ENCODE data around the gene CHD6.

CHD6 gene

DNA sequence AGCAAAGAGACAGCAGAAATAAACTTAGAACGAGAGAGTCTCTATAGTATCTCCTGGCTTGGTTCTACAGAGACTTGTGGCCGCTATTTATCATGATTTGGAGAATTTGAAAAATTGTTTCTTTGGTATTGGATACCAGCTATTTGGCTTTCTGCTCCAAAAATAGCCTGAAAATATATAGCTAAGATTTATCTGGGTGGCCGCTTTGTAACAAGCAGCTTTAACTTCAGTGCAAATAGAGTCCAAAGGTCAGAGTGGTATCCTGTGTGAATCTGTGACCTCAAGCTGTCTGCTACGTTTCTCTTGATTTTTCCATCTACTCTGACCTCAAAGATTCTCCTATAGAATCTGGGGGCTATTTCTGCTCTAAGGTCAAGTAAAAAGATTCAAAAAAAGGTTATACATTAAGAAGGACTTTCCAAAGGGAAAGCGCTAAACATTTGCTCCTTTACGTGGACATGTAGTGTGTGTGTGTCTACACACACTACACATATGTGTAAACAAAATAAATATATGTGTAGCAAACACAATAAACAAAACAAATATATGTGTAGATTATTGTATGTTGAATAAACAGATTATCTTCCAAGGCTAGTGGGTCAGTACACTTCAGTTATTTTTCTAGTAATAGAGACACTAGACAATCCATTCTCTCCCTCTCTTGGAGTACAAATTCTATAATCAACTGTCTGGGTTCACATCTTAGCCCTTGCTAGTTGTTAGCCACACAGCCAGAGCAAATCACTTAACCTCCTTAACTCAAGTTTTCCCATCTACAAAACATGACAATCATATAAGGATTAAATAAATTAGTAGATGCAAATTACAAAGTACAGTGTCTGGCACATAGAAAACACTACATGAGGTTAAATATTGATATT lies 40.8 kb downstream of the CHD6 start:
- DNase-seq = no peak

DNA sequence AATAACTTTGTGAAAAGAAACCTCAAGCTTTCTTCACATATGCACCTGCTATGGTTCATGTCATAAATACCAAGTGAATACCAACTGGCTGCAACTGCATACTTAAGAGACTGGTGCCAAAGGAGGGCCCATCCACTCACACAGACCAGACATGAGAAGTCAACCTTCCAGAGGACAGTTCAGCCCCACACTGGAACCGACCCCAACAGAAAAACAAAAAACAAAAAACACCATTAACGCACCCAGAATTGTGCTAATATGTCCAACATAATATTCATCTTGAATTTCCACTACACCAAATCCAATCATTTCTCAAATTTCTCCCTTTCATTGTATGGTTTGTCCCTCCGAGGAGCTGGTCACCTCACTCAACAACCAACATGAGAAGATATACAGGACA lies 42.8 kb downstream of the CHD6 start:
- no peak for DNase-seq

DNA sequence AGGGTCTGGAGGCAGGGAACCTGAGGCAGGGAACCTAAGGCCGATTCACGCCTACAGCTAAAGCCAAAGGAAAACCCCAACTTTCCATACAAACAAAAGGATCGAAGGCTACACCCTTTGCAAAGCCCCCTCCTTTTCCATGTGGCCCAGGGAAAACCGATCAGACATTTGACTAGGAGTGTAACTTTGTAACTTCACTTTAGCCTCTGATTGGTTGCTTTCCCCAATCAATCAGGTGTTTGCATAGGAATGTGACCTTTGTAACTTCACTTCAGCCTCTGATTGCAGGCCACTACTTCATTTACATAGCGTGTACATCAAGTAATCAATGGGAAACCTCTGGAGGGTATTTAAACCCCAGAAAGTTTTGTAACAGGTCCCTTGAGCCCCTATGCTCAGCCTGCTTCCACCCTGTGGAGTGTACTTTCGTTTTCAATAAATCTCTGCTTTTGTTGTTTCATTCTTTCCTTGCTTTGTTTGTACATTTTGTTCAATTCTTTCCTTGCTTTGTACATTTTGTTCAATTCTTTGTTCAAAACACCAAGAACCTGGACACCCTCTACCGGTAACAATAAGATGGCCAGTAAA lies 43.3 kb downstream of the CHD6 start:
- no peak for DNase-seq

DNA sequence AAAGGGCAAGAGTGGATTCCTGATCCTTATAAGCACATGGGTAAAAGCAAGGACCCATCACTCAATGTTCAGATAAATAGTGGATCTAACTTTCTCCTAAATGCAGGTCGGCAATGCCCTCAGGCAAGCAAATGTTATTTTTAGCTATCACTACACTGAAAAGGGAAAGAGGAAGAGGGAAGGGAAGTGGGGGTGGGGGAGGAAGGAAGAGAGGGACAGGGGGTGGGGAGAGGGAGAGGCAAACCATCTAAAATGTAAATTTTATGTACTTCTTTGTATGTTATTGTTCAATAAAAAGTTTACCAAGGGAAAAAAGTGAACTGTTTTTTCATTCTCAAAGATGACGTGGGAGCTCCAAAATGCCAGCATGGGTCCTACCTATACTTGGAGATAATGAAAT lies 44.2 kb downstream of the CHD6 start:
- DNase-seq = no peak

DNA sequence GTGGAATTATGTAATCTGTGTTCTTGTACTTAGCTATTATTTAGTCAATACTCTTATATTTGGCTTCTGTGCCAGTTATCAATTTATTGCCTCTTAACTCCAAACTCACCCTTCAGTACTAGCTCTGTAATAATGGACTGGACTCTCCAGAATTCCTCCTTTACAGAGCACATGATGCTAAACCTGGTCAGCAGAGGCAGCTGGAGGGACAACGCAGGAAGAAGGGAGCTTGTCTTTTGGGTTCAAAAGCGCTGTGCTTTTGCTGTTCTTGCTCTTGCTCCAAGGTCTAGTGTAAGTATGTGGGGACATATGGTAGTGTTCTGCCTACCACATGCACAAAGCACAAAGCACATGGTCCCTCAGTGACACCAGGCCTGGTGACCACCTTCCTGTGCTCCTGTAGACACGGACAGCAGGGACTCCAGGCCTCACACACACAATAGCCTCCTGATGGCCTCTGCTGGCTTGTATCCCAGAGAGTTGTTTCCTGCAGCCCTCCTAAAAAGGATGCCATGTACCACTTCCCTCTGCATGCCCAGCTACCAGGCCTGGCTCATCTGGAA lies 46.1 kb downstream of the CHD6 start:
- no peak for DNase-seq

DNA sequence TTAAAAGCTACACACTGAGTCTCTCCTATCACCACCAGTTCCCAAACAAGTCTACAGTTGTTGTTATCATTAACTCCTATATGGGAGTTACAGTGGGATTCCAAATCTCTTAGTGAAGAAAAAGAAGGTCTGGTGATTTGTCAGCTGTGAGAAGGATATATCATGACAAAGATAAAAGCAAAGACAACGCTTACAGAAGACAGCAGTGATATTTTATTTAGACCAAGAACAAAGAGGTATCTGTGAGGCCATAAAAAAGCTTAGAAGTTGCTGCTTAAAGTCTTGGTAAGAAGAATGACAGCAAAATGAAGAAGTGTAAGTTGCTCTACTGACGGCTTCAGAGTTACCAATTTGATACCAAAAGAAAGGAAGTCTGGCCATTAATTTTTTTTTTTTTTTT lies 47.2 kb downstream of the CHD6 start:
- DNase-seq = no peak

DNA sequence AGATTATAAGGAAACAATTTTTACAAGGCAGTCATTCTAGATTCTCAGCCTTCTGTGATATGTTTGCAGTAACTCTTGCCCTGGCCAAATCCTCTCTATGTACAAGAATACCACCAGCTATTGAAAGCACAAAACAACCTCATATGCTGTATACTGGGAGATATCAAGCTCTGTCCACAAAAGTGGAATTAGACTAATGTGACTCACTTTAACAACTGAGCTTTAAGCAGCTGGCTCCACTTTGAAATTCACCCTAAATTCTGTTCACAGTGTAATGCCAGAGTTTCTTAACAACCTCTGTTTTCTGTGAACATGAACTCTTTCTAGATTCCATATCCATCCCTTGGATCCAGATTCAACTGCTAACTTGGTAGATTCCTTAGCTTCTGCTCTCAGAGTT lies 47.6 kb downstream of the CHD6 start:
- no peak for DNase-seq

DNA sequence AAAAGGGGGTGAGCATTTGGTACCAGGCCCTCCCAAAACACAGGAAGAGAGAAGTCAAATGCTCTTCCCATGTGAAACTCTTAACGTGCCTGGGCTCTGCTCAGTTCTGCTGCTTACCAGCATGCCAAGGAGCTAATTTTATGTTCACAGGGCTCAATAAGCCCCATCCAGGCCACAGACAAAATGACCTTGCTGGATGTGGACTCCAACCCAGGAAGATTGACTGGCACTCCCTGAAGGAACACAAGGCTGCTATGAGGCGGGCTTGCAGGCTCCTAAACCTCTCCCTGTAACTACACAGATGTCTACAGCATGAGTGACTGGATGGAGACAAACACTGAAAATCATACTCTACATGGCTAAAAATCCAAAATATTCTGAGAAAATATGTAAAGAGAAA lies 50.6 kb downstream of the CHD6 start:
- DNase-seq = no peak

DNA sequence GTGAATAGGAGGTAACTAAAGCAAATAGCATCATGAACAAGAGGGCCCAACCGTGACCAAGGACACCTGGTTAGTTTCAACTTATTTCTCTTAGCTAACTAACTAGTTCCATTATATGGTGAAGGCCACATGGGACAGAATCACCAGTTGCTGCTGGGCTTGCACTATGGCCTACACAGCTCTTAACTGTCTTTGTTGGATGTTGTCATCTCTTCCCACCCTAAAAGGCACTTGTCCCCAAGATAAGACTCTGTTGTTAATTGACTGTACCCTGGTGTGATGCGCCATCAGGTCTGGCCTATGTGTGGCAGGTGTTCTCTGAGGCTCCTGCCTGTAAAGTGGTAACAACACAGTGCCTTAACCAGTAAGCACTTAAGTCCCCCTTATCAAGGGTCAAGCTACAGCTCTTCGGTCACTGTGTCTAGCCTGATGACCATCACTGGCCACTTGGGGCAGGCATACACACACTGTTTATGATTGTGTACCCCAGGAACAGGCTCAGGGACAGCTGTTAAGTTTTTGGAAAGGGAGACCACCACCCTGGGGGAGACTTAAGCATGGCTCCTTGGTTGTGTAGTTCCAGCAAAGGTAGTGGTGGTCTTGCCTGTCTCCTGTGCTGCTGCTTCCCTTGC lies 51.2 kb downstream of the CHD6 start:
- DNase-seq = no peak

DNA sequence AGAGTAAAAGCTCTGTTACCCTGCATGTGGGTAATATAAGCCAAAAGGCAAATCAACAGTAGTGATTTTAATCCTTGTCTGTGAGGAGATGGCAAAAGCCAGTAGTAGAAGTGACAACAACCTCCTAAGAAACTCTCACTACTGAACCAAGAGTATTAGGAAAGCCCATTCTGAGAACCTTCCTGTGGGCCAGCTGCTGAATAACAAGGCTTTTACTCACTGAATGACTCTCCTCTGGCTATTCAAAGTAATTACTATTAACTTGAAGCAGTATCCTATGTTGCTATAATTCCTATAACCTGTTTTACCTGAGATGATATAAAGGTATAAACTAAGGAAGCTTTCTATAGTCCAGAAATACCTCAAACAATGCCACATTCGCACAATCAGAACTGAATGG lies 55.1 kb downstream of the CHD6 start:
- no peak for DNase-seq

DNA sequence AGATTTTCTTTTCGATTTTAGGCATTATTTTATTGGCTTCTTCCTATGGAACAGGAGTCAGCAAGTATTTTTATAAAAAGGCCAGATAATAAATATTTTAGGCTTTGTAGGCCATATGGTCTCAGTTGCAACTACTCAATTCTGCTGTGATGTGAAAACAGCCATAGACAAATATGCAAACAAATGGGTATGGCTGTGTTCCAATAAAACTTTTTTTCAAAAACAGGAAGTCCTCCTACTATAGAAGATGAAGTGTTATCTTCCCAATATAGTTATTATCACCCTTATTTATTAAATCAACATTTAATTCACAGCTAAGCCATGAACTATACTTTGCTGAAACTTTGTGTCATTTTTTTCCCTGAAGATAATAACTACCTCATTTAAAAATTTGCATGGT lies 57.2 kb downstream of the CHD6 start:
- DNase-seq = no peak

DNA sequence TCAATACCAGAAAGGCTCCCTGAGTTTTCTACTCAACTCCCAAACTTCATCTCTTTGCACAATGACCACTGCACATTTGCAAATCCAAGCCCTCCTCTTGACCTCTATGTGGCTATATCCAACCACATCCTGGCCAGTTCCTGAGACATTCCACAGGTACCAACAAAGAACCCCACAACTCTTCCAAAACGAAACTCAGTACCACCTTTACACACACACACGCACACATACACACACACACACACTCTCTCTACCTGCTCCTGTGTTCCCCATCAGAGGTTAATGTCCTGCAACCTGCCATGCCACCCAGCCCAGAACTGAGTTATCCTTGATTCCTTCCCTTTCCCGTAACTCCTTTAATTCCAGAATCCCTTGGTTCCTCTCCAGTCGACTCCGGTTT lies 58.5 kb downstream of the CHD6 start:
- no peak for DNase-seq

DNA sequence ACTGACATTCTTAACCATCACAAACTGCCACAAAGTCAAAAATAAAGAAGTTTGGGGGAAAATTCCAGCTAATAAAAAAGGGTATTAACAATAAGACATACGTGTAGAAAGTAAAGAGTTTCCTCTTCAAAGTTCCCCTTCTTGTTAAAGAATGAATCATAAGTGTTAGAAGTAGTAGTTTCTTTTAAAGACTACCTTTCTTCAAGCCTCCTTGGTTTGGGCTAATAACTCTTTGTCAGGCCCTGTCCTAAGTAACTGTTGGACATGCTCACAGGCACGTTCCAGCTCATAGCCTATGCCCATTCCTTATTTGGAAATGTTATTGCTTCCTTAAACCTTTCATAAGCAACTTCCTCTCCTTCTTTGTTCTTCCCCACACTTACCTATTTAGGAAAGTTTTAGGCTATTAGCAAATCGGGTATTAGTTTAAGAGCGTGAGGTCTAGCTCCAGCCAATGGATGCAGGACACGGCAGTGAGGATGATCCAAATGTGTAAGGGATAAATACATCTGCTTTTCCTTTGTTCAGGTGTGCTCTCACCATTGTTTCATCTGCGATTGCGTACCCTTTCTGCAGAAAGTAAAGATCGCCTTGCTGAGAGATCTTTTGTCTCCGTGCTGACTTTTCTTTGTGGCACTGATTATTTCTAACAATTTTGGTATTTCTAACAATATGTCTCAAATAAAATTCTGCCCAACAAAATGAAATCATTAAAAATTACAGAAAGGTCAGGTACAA lies 64.9 kb downstream of the CHD6 start:
- DNase-seq = no peak

DNA sequence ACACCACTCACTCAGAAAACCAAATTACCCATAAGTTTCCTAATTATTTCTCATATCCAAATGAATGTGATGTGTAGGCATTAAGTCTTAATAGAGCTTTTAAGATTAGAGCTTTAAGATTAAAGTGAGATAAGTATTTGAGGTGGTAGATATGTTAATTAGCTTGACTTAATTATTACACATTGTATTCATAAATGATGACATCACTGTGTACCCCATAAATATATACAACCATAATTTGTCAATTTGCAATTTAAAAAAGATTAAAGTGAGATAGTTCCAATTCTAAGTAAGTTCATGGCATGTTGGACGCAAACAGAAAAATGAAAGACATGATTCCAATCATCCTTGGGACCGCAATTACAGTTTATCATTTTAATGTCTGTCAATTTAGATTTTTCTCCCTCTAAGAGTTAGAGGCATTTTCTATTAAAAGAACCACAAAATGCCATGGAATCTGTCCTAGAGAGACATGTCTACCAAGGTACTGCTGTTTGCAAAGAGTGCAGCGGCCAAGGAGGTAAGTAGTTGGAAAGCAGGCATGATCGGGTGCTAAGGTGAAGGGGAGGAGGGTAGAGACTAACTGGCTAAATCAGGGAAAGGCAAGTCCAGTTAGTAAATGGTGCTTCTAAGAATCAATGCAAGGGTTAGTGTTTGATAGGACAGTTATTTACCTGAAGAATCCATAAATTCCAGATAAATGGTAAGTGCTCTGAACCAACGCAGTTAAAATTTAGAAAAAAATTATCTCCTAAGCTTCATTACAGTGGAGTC lies 65.7 kb downstream of the CHD6 start:
- DNase-seq = no peak

DNA sequence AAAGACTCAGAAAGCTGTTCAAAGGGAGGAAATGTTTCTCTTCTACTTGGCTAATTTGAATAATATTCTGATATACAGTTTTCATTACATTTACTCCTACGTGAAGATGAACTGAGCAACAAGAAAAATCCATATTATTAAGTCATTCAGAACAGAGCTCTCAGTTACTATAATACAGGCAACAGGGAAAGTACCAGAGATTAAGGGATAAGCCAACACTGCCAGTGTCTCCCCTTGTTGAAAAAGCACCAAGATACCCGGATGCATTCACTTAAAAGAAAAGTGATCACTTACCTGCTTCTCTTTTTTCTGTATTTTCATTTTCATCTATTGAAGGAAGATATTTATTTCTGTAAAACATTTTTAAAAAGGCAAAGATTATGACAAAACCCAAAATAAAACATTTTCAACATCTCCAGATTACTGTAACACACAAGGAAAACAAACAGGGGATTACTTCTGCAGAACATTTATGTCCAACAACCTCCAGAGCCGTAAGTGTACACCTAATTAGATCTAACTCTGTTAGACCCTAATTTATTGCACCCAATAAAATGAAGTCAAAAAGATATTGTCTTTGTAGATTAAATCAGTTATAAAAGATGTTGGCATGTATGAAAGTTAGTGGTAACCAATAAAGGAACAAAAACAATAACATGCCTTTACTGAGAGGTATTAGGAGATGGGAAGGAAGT lies 67.0 kb downstream of the CHD6 start:
- no peak for DNase-seq

DNA sequence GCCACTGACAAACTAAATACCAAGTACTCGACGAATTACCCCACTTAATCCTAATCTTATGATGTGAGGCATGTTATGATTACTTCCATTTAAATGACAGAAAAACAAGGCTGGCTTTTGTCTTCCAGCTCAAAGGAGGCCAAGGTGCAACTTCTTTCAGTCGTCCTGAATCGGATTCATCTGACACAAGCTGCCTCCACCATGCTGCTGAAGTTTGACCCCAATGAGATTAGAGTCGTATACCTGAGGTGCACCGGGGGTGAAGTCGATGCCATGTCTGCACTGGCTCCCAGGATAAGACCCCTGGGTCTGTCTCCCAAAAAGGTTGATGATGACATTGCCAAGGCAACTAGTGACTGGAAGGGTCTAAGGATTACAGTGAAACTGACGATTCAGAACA lies 71.0 kb downstream of the CHD6 start:
- DNase-seq = no peak

DNA sequence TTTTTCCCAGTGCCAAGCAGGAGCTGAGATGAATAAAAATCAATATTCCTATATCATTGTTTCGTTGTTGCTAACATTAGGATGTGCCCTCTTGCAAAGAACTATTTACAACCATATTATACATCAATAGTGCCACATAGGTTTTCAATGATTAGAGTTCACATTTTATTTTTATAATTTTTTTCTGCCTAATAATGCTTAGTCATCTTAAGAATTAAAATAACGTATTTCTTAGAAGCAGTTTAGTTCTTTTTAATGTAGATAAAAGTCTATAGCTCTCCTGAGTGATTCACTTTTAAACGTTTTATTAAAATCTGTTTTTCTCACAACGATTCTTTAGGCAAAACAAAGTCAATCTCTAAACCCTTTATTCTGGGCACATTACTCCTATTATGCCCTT lies 71.6 kb downstream of the CHD6 start:
- no peak for DNase-seq

DNA sequence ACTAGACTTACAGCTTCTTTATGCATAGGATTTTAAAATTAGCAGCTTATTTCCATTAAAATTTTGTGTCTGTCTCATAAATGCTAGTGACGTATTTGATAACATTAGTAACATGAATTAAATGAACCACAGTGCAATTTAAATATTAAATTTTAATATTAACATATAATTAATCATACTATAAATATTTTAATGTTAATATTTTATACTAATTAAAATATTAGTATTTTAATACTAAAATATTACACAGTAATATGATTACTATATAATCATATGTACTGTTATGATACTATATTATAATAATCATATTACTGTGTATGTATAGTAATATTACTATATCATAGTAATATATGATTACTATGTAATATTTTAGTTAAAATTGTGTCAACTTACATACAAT lies 73.7 kb downstream of the CHD6 start:
- no peak for DNase-seq

DNA sequence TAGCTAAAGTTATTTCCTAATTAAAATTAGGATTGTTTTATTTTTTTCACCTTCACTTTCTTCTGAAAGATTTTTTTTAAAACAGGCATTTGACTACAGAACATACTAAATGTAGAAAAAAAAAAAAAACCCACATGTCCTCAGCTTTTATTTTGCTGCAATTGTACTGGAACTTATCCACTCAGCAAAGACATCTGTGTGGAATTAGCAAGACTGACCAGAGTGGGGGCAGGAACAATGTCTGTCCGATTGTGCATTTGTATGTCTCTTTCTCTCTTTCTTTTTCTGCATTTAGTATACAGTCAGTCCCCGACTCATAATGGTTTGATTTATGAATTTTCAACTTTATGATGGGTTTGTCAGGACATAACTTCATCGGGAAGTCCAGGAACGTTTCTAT lies 77.3 kb downstream of the CHD6 start:
- no peak for DNase-seq

DNA sequence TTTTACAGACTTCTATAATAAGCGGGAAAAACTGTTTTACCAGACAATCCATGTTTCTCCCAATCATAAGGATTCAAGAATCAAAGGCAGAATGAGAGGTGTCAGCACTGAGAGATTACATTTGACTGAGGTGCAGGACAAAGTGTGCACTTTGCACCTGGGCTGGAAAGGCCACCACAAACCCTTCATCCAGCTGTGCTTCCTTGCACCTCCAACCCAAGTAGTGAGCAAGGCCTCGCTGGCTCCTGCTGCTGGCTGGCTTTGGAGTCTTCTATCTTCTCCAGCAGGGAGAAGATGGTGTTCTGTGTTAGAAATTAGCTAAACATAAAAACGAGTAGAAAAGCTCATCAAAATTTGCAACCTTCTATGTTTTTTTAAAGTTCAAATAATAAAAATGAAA lies 77.7 kb downstream of the CHD6 start:
- no peak for DNase-seq

DNA sequence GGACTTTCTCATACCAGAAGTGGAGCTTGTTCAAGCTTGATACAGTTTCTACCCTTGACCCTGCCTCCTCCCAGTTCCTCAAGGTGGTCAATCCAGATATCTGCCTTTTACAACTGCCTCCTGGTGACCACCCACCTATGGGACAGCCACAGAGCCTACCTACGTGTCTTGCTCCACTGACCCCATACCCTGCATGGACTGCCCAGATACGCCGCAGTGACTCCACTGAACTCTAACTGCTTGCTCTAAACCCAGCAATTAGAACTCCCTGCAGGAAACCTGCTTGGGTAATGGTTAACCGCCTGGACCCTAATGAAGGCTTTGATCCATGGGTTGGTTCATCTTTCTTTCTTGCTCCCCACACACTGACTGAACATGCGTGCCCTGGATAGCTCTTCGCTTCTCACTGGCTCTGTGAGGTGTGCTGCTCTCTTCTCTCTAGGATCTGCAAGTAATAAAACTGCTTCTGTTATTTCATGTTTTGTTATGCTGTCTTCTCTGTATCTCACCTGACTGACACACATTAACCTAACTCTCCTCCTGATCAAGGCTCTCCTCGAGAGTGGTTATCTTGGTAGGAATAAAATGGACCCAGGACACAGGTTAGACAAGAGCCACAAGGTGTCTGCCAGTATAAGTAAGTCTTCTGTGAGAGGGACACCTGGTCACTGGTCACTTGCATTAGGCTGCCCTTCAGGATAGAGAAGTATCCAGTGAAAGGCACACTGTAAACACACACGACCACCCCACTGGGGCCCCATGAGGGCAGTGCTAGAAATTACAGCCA lies 79.2 kb downstream of the CHD6 start:
- no peak for DNase-seq
